NK-92 (cell line): ENCODE results near the gene MACROH2A1.

ENCODE experiments used
- DNase-seq: peaks from one replicate; lab custom pipeline; 2025; ENCODE audit not compliant: unreplicated experiment; lab: John Stamatoyannopoulos, UW

MACROH2A1 gene

DNA sequence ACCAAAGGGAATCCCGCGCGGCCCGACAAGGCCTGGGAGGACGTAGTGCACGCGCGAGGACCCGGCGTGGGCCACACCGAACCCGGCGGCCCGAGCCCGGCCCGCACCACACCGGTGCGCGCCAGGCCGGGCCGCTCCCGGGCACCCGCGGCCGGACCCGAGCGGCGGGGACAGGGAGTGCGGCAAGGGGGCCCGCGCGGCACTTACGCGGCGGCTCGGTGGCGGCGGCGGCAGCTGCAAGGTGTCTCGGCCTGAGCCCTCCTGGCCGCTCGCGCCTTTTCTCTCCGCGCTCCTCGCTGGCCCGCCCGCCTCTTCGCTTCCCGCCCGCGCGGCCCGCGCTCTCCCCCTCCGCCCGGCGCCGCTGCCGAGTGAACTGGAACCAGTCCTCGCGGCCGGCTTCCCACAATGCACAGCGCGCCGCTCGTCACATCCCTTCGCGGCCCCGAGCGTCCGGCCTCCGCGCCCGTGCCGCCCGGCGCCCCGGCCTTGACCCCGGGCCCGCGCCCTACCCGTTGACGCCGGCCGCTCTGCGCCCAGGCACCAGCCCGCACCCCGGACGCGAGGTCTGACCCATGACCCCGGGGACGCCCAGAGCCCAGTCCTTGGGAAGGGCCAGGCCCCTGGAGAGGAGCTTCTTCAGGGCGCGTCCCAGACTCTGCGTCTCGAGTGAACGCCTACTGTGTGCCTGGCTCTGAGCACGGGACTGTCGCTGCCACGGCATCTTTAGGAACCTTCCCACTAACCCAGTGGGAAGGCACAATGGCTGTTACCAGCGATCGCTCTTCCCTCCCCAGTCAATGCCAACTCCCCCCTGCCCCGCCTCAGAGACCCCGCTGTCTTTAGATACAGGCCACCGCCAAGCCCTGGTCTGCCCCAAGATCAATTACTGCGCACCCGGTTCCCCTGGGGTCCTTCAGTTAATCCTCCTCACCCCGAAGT, at the start of gene MACROH2A1:
TSS of gene MACROH2A1 (minus strand) at position 377 of the 939 bp plus-strand sequence. CDS start 10,138 bp downstream, outside the sequence.
- DNase-seq = no peak

DNA sequence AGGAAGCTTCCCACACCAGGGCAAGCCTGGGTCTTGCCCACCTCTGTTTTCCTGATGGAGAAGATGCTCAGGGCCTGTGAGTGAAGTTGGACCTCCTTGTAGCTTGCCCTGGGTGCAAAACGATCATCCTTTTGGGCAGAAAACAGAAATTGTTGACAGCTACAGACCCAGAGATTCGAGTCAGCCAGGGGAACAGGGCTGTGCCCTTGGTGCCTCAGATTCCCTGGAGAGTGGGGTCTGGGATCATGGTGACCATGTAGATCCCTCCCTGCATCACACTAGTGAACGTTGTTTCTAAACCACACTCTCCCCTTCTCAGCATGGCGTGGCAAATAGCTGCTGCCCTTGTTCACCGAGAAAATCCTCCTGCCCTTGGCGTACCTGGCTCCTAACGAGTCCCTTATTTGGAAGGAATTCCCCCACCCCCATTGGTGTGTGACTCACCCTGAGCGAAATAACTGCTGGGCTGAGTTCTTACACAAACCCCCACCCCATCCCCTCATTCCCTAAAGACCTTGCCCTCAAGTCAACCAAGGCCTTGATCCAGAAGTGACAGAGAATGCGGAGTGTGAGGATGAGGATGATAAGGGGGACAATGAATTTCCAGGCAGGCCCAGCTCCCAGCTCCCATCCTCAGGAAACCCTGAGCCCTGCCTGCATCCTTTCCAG, 49.2 kb upstream of the MACROH2A1 start:
- DNase-seq = no peak

DNA sequence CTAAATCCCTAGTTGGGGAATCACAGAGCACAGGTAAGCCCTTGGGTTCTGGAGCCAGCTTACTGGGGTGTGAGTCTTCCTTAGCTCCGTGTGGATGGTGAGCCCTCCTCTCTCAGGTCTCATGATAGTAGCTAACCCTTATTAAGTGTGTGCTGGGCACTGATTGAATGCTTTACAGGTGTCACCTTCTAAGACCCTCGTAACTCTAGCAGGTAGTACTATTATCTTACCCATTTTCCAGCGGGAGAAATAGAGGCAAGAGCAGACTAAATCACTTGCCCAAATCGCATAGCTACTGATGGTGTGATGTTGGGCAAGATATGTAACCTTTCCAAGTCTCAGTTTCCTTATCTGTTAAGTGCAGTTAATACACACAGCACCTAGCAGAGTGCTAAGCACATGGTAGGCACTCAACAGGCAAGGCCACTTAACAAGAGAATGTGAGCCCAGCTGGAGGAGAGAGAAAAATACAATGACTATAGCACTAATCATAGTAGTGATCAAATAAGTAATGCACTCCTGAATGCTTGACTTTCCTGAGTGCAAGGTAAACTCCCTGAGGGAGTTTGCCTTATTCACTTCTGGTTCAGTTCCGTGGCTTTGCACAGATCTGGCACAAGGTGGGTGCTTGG, 48.4 kb upstream of the MACROH2A1 start, which contains the start of gene DCANP1:
TSS of gene DCANP1 (minus strand) at position 51 of the 632 bp plus-strand sequence. CDS start 240 bp downstream, outside the sequence.
- DNase-seq = no peak

DNA sequence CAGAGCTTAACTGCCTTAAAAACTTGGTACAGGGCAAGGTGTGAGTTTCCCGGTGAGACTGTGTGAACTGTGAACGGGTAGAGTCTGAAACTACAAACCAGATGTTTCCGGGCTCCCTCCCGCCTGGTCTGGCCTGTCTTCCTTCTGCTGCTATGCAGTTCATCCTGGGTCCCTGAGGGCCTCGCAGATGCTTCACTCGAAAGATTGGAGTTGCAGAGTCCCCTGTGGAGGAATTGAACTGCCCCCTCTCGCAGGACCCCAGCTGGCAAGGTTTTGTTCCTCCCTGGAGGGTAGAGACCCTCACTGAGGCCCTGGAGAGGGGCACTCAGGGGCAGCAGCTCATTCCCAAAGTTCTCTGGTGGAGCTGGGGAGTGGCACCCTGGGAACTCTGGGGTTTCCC, 47.6 kb upstream of the MACROH2A1 start:
- DNase-seq = no peak

DNA sequence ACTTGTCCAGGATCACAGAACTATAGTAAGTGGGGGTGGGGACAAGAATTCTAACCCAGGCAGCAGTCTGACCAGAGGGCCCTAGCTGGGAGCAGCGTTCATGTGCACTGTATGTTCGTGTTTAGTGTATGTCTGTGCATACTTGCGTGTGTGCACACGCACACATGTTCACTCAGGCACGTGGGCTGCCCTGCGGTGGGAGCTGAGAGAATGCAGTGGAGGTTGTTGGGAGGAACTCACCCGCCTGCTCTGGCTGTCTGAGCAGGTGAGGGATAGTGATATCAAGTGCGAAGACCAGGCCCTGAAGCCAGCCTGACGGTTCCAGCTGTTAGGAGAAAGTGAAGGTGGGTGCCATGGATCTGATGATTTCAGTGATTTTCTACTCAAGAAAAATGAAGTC, 47.2 kb upstream of the MACROH2A1 start:
- no peak for DNase-seq

DNA sequence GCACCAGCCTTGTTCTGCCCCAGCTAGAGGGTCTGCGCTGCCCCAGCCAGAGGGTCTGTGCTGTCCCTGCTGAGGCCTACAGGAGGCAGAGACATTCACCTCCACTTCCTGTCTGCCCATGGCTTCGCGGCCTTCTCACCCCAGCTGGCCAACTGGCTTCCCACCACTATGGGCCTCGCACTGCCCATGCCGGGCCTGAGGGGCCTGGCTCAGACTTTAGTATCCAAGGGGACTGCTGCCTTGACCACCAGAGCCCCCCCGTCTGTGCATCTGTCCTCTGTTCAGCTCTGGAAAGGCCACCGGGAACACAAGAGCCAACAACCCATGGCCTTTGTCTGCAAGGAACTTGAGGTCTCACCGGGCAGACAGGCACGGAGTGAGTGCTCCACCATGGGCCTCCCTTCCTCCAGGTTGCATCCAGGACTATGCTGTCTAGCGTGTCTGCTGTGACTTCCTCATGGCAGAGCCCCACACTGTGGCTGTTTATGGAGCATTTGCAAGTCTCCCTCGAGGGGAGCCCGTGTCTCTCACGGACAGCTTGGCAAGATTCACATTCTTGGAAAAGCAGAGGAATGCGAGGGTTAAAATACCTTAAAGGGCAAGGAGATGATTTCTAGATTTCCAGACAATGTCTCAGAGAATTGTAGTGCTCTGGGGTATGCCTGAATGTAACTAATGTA, 46.4 kb upstream of the MACROH2A1 start:
- no peak for DNase-seq

DNA sequence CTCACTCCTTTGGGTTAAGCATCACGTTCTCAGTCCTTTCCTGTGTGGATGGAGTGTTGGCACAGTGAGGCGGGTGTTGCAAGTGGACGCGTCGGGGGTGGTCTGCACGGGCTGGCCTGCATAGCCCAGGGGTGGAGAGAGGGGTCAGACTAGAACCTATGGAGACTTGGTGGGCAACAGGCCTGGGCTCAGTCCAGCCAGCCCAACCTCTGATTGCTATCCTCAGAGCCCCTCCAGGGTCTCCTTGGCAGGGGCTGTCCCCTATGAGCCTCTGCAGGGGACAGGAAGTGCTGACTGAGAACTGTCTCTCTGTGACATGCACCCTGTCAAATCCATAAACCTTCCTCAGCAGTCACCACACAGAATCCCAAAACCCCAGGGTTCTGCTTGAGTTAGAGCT, 45.9 kb upstream of the MACROH2A1 start:
- DNase-seq = no peak

DNA sequence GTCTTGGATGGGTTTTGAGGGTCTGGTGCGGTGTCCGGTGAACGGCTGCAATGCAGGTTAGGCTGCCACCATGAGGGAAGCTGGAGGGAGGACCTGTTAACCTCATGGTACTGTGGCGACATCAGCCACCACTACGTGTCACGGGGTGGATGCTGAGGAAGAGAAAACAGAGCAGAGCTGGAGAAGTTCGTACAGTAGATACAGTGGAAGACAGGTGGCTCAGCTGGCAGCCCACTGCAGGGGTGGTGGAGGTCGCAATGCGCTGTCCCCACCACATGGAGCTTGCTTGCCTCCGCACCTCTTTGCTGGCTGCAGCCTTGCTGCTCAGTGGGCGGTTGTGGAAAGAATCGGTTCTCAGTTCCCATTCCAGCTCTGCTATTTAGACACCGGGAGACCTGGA, 45.3 kb upstream of the MACROH2A1 start:
- DNase-seq = no peak

DNA sequence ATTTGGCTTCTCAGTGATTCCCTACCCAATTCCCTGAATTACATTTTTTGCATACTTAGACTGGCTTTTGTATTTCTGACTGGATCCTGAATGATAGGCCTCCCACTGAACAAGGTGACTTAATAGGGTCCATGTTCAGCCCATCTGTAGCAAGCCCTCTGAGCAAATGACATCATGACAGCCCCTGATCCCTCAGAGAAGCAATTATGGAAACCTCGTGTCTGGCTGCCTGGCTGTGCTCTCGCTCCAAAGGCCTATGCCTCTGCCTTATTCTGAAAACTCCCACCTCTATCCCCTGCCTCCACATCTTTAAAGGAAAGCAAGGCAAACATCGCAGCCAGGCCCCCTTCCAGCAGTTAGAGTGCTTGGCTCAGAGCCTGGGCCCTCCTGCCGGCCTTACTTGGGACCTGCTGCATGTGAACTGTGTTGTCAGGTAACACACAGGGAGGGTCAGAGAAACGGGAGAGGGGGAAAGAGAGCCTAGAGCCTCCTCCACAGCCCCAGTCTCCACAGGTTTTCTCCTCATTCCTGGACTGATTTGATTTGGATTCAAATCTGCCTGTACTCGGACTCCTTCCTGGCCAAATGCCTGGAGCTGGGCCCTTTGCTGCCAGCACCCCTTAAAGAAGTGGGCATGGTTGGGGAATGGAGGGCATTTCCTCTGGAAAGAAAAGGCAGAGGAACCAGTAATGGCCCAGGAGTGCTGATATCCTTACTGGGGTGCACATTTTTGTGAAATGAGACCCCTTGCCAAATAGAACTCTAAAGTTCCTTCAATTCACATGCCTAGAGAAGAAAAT, 44.3 kb upstream of the MACROH2A1 start:
- no peak for DNase-seq

DNA sequence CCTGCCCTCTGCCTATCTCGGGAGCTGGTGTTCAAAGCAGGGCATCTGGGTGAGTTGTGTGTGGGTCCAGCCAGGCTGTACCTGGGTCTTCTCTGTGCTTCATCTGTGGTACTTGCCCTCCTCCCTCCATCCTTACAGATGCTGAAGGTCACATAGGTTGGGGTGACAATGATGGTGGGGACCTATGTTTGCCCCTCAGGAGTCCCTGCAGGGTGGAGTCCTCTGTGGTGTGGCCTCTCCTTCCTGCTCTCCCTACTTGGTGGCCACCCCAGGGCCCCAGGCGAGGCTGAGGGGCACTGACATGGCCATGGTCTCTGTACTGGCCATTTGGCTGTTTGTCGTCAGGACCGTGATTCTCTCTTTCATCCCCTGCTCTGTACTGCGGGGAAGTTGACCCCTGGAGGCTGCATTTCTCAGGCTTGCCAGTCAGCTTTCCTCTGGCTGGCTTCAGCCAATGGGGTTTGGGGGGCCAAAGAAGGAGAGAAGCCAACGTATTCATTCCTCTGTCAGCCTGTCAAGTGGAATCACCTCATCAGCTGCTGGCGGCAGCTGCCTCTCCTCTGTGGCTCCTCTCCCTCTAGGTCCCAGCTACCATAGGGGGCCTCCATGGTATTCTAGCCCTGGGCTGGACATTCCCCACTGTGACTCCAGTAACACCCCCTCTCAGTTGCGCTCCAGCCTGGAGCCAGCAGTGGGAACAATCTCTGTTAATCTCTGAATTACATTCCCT, 43.6 kb upstream of the MACROH2A1 start:
- no peak for DNase-seq

DNA sequence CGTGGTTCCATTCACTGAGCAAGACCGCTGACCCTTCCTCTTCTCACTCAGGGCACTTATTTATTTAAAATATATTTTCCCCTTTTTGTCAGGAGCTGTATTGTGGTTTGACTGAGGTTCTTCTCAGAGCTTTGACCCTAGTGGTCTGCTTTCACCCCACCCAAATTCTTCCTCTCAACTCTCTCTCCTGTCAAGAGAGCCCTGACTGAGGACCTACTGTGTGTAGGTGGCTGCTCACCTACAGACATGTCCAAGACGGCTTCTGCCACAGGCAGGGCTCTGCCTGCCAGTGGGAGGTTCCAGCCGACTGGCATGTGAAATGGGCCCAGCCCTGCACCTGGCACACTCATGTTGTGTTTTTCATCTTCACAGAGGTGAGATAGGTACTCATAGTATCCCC, 42.9 kb upstream of the MACROH2A1 start:
- DNase-seq = no peak

DNA sequence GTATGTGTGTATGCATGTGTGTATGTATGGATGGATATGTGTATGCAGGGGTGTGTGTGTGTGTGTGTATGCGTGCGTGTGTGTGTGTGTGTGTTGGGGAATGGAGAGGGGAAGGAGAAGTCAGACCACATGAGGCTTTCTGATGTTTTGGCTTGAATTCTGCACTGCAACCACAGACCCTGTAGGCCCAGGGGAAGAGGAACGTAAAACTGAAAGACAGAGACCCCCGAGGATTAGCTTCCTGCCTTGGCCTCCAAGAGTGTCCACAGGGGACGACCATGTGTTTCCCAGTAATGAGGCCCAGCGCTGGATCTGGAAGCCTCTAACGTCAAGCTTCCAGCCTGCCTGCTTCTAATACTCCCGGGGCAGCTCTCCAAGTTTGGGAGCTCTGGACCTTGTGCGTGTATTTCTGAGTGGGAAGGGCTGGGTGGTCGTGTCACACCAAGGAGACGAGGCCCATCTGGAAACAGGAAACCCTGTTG, 42.4 kb upstream of the MACROH2A1 start:
- no peak for DNase-seq

DNA sequence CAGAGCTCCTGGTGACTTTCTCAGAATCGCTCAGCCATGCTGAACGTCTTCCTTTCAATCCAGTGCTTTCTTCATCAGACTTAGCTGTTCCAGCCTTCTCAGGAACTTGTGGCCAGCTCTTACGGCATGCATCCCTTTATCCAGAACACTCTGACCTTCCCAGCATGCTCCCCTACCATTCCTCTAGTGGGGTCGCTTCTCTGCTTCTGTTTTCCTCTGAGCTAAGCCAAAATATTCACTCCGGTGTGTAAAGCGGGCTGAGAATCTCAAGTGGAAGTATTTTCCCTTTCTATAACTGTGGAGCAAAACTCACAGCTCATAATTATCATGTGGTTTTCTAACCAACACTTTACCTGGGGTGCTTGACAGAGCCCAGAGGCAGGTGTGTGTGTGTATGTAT, 41.9 kb upstream of the MACROH2A1 start:
- no peak for DNase-seq

DNA sequence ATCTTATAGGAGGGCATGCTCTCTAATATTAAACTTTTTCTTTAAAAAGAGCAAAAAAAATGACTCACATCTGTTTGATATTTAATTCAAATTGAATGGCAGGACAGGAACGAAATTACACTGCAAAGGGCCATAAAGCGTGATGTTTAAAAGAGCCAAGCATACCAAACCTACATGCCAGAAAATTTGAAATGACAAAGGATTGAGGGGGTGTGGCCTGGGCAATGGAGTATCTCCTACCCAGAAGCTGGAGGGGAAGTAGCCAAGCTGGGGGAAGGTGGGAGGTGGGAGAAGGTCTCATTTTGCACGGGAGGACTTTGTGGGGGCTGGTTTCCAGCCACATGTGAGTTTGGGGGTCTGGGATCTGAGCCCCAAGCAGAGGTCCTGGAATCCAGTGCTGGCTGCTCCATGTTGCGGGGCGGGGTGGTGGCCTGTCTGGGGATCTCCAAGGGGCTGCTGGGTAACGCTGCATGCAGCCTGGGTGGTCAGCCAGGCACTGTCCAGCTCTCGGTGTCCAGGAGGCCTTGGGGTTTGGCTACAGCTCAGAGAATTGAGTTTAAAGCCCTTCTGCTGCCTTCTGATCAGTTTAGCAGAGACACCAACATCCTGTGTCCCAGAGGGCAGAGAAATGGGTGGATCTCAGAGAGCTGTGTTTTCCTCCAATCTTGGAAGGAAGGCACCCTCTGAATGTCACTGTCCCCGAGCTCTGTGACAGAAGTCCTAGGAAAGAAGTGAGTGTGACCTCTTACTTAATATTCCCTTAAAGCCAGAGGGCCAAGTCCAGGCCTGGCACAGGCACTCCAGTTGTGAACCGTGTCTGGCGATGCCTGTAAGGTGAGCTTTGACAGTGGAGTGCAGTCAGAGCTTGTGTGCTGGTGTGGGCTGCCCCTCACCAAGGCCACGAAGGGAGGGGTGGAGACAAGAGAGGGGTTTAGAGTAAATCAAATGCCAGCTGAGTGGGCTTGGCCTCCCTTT, 40.5 kb upstream of the MACROH2A1 start:
- DNase-seq = no peak

DNA sequence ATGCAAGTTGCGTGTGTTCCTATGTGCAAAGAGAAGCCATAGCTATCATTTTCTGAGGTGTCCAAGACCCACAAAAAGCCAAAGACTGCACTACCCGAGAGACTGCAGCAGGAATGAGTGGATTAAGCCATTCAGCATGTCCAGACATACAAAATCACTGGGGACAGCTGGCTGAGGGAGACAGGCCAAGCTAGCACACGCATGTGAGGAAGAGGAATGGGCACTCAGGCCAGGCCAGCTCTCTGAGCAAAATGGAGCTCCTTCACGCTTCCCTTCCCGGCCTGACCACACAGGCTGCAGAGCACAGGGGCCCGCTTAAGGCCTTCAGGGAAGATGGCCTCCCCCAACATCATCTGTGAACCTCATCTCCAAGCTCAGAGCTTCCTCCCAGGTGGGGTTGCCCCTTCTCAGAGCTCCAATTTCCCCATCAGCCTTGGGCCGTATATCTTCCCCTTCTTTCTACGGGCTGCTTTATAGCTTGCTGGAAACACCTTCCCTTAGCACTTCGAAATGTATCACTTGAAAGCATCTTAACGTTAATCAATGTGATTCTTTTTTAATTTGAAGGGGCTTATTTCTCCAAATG, 39.7 kb upstream of the MACROH2A1 start:
- DNase-seq = no peak

DNA sequence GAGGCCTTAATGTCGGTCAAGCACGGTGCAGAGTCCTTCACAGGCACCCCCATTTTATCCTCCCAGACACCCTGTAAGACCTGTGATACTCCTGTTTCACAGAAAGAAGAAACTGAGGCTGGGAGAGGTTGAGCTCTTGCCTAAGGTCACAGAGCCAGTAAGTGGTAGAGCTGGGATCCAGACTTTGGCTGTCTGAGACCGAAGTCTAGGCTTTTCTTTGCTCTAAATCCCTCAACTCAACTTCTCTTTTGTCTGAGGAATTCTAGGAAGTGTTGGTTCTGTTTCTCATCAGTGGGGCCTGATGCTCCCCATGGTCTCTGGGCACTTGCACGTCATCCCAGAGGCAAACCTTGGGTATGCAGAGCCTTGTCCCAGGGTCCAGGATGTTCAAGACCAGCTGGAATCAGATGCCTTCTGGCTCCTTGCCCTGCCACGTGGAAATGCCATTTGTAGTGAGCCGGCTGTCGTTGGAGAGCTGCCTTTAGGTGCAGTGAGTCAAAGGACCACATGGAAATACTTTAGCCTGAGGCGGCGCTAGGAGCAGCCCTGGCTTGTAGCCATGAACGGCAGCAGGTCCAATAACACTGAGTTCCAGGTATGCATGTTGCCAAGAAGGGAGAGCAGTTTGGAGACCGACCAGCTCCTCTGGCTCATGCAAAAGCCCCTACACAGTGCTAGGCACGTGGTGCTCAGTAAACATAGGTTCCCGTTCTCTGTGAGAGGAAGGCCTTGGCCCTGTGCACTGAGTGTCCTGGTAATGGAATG, 38.9 kb upstream of the MACROH2A1 start:
- no peak for DNase-seq

DNA sequence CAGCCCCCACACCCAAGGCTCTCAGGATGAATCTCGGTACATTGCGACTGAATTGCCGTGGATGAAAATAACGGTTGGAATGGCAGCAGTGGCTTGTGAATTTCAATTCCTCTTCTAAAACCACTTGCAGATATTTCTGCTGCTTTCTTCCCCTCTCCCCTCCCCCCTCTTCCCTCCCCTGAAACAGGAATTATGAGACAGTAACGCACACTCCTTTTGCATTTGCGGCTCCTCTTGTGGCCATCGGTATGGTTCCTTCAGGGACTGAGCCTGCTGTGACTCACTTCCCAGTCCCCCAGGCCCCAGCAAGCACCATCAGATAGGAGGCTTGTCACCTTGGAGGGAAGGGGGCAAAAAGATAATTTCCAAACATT, 38.4 kb upstream of the MACROH2A1 start:
- DNase-seq = no peak
